ENCODE data around the gene CADPS2.

DNA sequence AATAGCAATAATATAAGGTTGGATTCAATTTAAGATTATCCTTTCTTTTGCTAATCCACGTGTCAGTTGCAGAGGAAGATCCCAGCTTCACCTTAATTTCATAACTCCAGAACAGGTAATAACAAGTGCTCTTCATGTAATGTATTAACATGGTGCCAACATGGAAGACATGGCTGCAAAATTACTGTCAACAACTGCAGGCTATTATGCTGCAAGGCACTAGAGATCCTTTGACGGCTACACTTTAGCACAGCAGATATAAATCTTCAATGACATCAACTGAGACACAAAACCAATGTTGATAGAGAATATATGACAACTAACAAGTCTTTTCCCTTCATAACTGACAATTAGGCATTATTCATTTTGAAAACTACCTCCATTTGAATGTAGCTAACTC is 283.5 kb downstream of the CADPS2 start:
- TF ChIP-seq CTCF (IDR thresholded peaks at IDR 0.05), result no peak
- no peak for TF ChIP-seq POLR2A (IDR thresholded peaks at IDR 0.05)

All from body of pancreas (tissue), 4 donors.